NAMALWA (cell line): ENCODE data around the gene HIVEP1.
"Not testable (repeated sequence)": the region's sequence is repeated elsewhere in the genome, so short reads cannot be mapped to it uniquely, and the experiment has no call there.

Source experiments
- DNase-seq: peaks from one replicate; pipeline ENCODE4 v3.0.0-alpha.2; 2015; ENCODE audit warnings: low spot score

The HIVEP1 gene

DNA sequence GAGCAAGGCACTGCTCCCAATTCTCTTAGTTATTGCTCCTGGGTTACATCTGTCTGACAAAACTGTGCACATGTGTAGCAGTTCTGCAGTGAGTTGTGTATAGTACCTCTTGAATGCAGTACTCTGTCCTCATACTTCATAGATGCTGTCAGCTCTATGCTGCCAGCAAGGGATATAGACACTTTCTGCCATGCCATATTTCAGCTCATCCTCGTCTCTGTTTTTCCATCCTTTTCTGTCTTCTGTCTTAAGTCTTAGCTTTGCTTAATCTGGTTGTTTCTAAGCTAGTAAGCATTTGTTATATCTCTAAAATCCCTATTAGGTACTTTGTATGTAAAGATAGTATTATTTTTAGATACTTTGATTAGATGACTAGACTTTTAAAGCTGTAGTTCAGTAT, 76.4 kb downstream of the HIVEP1 start:
- DNase-seq: no peak

DNA sequence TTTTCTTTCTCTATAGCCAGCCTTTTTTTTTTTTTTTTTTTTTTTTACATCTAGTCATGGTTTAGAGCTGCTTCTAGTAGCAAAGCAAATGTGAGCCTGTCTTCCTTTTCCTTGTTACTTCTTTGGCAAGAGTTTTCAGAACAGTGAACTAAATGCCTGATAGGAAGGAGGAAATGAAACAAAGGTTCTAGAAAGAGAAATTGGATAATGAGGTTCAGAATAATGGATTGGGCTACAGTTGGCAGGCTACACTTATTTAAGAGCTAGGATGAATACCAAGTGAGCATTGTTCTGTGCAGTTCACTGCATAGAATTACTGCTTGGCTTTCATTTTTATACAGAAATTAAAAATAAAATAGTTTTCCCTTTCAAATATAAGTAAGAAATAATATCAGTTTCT, 78.6 kb downstream of the HIVEP1 start:
- DNase-seq: no peak

DNA sequence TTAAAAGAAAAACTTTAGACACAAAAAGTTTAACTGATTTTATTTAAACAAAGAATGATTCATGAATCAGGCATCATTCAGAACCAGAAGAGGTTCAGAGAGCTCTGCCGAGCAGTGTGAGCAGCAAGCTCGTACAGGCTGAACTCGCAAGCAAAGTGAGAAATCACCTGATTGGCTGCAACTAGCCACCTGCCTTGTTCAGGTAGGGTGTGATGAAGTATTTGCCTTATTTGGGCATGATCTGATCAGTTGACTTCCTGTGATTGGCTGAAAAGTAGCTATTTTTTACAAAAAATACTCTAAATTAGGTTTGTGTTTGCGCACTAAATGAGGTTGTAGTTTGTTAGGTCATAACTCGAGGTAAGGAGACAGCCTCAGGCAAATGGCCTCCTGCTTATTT, 80.7 kb downstream of the HIVEP1 start:
- no peak for DNase-seq

DNA sequence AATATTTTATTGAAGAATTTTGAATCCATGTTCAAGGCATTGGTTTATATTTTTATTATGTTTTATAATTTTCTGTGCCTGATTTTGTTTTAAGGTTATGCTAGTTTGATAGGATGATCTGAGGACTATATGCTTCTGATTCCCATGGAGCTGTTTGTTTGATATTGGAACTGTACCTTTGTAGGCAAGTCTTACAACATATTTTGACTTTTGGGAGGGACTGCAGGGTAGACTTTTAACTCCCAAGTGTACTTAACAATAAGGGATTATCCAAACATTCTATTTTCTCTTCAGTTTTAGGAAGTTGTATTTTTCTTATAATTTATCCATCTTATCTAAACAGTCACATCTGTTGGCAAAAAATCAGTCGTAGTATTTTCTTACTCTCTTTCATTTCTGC, 82.6 kb downstream of the HIVEP1 start:
- DNase-seq: no peak

DNA sequence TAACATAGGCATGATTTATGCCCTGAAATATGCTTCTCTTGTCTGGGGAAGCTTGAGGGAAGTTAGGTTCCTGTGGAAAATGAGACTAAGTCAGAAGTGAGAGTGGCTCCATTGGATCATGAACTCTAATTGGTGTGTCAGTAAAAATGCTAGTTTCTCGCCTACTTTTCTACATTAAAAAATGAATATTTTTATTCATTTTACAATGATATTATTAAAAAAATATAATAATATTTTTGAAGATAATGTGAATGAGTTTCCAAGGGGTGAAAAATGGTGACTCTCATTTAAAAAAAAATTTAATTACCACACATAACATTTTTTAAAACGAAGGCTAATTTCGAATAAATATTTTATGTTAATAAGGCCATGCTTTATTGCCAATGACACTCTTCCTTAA, 84.2 kb downstream of the HIVEP1 start:
- no peak for DNase-seq

DNA sequence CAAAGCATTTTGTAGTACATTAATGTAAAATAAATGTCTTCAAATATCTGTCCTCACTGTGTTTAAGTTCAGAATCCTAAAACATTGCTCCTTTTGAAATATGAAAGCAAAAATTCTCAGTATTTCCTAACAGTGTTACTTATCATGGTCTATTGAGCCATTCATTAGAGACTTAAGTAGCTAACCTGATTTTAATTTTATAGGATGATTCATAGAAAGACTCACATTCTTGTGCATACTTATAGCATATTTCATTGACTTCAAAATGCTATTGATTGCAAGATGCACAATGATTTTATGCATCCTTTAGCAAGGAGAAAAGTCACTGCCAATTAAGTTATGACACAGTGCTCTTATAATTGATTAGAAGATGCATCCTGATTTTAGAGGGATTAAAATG, 85.7 kb downstream of the HIVEP1 start:
- no peak for DNase-seq

DNA sequence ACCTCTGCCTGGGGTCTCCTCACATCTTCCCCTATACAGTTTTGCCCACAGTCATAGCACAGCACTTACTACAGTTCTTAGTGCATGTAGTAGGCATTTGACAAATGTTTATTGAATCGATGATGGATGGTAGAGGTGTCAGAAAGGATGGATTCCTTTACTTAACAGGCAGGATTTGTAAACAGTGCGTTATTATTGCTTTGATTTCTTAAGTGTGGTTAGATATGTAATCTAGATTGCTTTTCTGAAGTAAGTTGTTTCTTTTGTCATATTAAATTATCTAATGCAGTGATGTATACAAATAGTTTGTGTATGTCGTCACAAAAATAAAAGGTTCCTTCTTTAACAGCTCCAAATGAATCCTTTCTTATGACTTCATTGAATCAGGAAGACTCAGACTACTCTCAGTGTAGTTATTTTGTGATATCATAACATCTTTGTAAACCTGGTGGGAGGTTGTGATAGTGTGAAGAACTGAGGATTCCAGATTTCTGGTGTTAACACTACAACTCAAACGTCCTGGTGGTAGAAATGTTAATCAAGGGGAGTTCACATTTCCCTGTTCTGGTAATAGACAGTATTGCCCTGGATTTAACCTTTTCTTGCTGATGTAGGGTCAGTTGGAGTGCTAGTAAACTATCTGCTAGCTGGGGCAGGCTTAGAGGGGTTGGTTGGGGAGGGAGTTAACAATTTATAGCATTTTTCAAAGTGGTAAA, 87.7 kb downstream of the HIVEP1 start:
- no peak for DNase-seq

DNA sequence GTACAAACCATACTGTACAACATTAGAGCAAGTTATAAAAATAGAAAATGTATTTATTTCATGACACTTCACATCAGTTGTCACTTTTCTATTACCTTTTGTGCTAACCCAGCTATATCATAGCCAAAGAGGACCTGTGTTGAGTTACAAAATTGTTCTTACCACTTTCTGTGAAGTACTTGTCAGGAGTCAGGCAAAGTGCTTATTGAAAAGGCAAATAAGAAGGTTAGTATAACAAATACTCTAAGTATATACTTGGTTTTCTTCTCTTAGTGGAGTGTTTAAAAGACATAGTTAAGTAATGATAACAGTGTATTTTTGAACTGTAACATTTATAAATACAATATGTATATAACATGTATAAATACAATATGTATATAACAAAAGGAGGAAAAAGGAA, 88.9 kb downstream of the HIVEP1 start:
- no peak for DNase-seq

DNA sequence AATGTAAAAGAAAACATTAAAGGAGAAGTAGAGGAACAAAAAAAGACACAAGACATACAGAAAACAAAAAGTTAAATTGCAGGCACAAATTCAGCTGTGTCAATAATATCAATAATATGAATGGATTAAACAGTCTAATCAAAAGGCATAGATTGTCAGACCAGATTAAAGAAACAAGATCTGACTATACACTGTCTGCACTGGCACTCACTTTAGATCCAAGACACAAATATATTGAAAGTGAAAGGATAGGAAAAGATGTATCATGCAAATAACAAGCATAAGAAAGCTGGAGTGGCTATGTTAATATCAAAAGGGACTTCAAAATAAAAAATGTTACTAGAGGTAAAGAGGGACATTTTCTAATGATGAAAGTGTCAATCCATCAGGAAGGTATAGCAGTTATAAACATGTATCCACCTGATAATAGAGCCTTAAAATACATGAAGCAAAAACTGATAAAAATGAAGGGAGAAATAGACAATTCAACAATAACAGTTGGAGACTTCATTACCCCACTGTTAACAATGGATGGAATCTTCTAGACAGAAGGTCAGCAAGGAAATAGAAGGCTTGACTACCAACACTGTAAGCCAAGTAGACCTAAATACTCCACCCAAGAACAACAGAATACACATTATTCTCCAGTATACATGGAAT, 89.7 kb downstream of the HIVEP1 start:
- DNase-seq: no peak

DNA sequence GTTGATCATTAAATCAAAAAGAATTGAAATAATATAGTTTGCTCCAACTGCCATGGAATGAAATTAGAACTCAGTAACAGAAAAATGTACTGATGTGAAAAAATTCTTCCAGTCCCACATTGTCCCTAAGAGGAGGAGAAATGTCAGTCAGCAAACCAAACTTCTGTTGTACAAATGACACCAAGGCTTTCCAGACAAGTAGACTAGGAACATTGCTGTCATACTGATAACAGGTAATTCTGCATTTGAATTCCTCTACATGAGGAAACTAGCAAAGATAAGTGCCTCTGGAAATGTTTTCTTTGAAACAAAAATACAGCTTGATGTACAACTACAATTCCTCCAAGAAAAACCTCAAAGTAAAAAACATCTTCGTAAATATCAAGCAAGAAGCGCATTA, 90.2 kb downstream of the HIVEP1 start:
- DNase-seq: no peak

DNA sequence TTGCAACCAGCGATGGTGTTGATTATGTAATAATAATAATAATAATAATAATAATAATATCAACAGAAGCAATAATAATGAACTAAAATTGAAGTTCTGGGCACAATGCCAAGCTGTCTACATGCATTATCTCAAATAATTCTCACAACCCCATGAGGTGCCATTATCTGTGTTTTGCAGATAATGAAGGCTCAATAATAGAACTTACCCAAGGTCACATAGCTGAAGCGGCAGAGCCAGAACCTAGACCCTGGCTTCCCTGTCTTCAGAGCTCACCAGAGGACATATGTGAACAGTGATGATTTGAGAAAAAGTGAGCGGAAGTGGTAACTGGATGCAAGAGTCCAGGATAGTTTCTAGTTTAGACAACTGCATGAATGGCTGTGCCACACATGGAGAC, 91.0 kb downstream of the HIVEP1 start:
- no peak for DNase-seq

DNA sequence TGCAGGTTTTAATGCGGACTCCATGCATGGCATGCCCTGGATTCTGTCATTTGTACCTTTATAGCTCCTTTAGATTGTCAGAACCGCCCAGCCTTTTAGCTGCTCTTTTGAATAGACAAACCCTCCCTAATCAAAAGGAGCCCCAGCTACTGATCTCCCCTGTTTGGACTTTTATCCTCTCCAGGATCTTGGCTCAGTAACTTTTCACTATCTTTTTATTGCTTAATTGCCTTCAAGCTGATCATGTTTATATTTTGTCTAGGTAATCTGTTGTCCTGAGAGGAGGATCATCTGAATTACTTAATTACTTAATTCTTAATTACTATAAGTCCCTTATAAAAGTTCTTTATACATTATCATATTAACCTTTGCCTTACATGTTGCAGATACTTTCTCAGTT, 93.2 kb downstream of the HIVEP1 start:
- no peak for DNase-seq

DNA sequence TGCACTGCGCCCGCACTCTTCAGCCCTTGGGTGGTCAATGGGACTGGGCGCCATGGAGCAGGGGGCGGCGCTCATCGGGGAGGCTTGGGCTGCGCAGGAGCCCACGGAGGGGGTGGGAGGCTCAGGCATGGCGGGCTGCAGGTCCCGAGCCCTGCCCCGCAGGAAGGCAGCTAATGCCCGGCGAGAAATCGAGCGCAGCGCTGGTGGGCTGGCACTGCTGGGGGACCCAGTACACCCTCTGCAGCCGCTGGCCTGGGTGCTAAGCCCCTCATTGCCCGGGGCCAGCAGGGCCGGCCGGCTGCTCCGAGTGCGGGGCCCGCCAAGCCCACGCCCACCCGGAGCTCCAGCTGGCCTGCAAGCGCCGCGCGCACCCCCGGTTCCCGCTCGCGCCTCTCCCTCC, 96.3 kb downstream of the HIVEP1 start:
- not testable (repeated sequence) for DNase-seq

DNA sequence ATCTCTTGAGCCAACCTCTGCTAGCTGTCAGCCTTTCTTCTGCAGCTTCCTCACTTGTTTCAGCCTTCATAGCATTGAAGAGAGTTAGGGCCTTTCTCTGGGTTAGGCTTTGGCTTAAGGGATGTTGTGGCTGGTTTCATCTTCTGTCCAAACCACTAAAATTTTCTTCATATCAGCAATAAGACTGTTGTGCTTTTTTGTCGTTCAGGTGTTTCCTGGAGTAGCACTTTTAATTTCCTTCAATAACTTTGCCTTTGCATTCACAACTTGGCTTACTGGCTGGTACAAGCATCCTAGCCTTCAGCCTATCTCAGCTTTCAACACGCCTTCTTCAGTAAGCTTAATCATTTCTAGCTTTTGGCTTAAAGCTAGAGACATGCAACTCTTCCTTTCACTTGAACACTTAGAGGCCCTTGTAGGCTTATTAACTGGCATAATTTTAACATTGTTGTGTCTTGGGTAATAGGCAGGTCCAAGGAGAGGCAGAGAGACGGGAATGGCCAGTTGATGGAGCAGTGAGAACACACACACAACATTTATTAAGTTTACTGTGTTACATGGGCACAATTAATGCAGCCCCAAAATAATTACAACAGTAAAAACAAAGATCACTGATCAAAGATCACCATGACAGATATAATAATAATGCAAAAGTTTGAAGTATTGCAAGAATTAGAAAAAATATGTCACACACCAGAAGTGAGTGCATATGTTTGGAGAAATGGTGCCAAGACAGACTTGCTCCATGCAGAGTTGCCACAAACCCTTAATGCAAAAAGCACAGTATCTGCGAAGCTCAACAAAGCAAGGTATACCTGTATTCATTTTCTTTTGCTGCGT, 98.6 kb downstream of the HIVEP1 start:
- DNase-seq: no peak

DNA sequence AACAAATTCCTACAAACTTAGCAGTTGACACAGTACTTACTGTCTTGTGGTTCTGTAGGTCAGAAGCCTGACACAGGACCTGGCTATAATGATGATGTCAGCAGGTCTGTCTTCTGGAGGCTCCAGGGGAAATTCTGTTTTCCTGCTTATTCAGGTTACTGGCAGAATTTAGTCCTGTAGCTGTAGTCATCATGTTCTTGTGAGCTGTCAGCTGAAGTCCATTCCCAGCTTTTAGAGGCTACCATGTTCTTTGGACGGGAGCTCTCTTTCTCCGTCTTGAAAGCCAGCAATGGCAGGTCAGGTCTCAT, 99.2 kb downstream of the HIVEP1 start:
- no peak for DNase-seq

DNA sequence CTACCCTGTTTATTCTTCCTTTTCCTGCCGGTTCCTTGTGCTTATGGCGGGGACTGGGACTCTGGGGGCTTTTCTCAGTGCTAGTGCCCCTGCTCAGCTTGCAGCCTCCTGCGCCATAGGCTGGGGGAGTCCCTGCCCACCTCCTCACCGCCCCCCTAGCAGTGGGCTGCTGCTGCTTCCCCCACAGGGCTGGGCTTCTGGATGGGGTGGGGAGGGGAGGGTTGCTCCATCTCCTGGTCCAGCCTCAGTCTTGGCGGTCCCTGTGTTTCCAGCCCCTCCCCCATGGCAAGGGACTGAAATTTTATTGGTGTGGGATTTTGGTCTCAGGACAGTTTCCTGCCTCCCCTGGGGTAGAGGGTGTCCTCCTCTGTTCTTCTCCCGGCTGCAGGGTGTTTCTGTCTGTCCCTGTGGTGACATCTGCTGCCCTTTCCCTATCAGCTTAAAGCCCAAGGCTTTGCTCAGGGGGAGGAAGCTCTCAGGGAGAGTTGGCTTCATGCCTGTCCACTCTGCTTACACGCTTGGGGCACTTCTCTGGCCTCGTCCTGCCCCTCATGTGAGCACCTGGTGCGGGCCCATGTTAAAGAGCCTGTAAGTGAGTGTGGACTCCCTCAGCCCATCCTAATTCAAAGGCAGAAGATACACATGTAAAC, 100.6 kb downstream of the HIVEP1 start:
- no peak for DNase-seq

DNA sequence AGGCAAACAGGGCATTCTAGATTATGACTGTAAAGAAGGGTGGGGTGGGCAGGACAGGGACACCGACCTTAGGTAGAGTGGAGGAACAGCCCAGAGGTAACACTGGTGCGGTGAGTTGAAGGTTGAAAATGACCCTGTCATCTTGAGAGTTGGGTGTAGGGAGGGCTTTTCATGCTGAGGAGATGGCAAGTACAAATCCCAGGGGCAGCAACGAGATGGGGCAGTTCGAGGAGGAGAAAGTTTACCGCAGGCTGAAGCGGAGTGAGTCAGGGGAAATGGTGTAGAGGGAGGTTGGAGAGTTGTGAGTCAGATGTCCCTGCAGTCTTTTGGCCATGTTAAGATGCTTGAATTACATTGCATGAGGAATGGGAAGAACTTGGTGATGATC, 101.1 kb downstream of the HIVEP1 start:
- DNase-seq: no peak

DNA sequence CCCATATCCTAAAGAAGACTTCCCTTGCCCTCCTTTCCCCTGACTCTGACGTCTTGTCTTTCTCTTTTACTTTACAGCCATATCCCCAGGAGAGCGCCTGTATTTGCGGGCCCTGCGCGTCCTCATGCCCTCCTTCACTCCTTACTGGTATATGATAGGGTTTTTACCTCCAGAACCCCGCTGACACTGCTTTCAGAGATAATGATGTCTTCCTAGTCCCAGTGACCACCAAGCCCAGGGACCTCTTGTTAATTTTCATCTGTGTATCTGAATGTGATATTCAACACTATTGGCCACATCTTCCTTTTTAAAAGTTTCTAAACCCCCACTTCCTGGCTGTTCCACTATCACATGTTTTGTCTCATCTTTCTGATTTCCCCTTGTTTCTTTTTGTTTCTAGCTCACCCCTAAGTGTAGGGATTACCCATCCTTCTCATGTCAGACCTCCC, 102.0 kb downstream of the HIVEP1 start:
- no peak for DNase-seq

DNA sequence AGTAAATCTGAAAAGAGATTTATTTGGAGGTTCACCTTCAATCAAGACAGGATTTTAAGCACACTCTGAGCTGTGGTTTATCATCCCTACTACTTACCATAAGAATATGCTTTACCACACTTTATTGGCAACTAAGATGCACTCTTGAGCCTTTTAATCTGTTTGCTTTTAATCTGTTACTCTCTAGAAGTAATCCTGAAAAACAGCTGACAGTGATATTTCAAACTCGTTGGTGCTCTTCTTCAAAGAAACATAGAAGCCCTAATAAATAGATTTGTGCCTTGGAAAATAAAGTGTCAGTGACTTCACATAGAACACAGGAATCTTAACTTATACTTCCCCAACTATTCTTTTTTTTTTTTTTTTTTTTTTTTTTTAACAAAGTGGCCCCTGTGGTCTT, 102.9 kb downstream of the HIVEP1 start:
- no peak for DNase-seq

DNA sequence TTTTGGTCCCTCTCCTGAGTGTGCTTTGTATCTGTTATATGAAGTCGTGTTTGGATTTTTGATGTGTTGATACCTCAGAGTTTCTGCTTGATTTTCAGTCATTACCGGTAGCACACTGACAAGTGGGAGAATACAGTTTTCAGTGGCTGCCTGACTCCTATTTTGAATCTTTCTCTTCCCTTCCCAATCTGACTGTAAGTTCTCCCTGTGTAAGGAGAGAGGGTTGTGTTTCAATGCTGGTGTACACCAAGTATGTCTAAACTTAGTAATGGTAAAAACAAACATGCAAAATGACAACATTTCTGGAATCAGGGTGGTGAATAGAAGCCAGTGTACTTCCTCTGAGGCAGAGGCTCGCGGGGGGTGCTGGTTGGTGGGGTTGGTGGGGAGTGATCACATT, 103.4 kb downstream of the HIVEP1 start:
- no peak for DNase-seq

DNA sequence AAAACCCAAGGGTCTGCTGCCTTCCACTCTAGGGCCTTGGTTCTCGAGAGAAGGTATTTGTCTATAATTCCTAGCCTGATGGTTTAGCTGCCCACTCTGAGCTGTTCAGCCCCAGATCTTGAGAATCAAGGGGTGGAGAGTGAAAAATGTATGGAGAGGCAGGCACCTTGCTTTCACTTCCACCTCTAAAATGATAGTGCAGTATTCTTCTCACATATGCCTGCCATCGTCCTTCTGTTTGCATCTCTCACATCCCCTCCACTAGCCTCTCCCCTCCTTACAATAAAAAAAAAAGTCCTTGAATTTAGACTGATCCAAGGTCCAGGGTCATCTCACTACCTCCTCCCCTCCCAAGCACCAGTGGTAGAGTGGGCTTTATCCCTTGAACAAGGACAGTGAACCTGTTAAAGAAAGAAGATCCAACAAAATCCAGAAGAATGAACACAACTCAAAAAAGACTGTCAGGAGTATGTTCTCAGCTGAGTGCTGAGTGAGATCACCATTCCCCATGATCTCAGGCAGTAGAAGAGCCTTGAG, 104.2 kb downstream of the HIVEP1 start:
- no peak for DNase-seq

DNA sequence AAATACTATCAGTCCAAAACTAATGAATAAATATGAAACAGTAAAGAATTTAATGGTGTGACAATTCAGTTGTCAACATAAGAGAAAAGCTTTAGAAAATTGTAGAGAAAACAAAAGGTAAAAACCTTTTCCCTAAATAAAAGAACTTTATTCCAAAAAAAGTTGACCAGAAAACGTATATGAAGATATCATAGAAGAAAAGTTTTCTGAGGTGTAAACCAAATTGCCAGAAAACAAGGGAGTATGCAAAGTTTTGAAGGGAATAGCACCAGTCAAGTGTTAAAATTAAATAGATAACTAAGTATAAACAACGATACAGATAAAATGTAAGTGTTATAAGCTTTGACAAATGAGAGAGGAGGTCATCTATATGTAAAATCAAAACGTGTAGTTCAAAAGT, 104.9 kb downstream of the HIVEP1 start:
- no peak for DNase-seq

DNA sequence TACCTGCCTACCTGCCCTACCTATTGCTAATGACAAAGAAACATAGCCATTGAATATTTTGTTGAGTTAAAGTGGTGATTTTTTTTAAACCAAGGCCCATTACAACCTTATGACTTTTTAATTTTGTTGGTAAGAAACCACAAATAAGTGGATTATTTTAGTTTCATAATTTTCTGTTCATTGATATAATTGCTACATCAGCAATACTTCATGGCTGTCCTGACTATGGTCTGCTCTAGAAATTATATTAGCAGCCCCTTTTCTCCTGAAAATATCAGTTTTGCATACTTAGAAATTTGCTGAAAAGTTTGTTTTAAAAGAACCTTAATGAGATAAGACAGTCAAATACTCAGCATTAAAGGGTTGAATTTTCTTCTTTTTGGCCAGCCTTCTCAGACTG, 106.5 kb downstream of the HIVEP1 start:
- no peak for DNase-seq
